Gastroesophageal sphincter (tissue), 3 donors: ENCODE results near the gene PRCP.

ENCODE experiments used
- EP300 ChIP-seq: sonication (generic); formaldehyde crosslinking; IDR thresholded peaks from one replicate; pipeline ENCODE4 v1.6.1; 2017; ENCODE audit warnings: antibody characterized with exemption, mild to moderate bottlenecking
- POLR2A ChIP-seq, 2 donors: fragments of 450-650 bp; IDR thresholded peaks; one replicate each; pipeline ENCODE4 v1.6.1; 2017; ENCODE audit warnings: antibody characterized with exemption in 2 of 2, mild to moderate bottlenecking in 2 of 2, moderate library complexity in 1 of 2
- POLR2AphosphoS5 ChIP-seq: sonication (generic); formaldehyde crosslinking; IDR thresholded peaks from one replicate; pipeline ENCODE4 v1.6.1; 2017; ENCODE audit warnings: antibody characterized with exemption
- TF ChIP-seq, protein P1 (sequence below), 4 experiments: fragments of 200-600 bp in 2 of 4; fragments of 450-650 bp in 2 of 4; sonication (generic) in 1 of 4; IDR thresholded peaks; one replicate each; pipeline ENCODE4 v1.5.1; 2017 to 2019; ENCODE audit warnings: antibody characterized with exemption in 4 of 4, mild to moderate bottlenecking in 2 of 4, moderate library complexity in 2 of 4

DNA sequence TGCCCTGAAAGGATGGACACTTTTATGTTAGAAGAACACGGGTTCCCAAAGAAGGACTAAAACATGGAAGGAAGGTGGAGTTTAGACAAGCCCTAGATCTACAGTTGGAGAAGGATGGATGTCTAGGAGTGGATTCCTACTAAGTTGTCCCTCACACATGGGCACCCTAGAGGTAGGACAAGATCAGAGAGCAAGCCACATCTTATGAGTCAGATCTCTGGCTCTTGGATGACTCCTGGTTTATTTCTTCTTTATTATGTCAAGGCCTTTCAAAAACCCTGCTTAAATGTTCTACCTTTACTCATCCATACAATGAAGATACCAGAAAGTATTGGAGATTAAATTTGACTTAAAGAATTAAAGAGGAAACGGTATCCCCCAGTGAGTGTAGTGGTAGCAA is 34.4 kb downstream of the PRCP start:
- no peak for TF ChIP-seq POLR2A (IDR thresholded peaks at IDR 0.05)
- TF ChIP-seq, protein P1, sequence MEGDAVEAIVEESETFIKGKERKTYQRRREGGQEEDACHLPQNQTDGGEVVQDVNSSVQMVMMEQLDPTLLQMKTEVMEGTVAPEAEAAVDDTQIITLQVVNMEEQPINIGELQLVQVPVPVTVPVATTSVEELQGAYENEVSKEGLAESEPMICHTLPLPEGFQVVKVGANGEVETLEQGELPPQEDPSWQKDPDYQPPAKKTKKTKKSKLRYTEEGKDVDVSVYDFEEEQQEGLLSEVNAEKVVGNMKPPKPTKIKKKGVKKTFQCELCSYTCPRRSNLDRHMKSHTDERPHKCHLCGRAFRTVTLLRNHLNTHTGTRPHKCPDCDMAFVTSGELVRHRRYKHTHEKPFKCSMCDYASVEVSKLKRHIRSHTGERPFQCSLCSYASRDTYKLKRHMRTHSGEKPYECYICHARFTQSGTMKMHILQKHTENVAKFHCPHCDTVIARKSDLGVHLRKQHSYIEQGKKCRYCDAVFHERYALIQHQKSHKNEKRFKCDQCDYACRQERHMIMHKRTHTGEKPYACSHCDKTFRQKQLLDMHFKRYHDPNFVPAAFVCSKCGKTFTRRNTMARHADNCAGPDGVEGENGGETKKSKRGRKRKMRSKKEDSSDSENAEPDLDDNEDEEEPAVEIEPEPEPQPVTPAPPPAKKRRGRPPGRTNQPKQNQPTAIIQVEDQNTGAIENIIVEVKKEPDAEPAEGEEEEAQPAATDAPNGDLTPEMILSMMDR (IDR thresholded peaks at IDR 0.05), result no peak
- no peak for TF ChIP-seq POLR2AphosphoS5
- TF ChIP-seq EP300, result no peak
